NCI-H510A (cell line): ENCODE results near the gene B3GNT2.
"Not testable (repeated sequence)": the region's sequence is repeated elsewhere in the genome, so short reads cannot be mapped to it uniquely, and the experiment has no call there.

Experiments
- DNase-seq: peaks from one replicate; lab custom pipeline; 2025; lab: John Stamatoyannopoulos, UW

Gene B3GNT2, protein sequence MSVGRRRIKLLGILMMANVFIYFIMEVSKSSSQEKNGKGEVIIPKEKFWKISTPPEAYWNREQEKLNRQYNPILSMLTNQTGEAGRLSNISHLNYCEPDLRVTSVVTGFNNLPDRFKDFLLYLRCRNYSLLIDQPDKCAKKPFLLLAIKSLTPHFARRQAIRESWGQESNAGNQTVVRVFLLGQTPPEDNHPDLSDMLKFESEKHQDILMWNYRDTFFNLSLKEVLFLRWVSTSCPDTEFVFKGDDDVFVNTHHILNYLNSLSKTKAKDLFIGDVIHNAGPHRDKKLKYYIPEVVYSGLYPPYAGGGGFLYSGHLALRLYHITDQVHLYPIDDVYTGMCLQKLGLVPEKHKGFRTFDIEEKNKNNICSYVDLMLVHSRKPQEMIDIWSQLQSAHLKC

DNA sequence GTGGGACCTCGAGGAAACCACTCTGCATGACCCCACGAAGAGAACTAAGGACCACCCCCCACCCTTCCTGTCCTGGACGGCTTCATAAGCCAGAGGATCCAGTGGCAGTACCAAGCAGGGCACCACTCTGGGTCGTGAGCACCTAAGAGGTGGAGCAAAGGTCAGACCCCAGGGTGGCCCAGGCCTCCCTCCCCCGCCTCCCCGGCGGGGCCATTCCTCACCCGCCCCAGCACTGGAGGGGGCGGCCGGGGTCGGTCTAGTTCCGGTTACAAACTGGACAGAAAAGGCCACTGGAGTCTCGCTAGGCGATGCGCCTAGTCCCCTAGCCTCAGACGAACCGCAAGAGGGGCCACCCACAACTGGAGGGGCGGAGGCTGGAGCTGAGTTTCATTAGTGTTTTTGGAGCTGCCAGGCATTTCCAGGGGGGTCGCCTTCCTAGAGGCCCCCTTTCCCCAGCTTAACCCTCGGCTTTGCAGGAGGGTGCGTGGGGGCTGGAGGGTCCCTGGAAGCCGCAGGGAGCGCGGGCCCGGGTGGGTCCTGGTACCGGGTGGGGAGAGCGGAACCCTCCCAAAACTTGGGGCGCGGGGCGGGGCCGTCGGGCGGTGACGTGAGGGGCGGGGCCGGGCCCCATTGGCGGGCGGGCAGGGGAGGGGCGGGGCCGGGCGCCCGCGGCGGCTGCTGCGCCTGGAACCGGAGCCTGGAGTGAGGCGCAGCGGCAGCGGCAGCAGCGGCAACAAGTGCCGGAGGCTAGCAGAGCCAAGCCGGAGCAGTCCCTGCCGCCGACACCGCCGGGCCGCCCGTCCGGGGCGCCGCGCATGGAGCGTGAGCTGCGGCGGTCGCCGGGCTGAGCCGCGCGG lies at the start of gene B3GNT2:
Gene B3GNT2 (plus strand): TSS at position 695 of the 857 bp plus-strand sequence. CDS start 26,106 bp downstream, outside the sequence.
- peak; percentile 72 for DNase-seq

DNA sequence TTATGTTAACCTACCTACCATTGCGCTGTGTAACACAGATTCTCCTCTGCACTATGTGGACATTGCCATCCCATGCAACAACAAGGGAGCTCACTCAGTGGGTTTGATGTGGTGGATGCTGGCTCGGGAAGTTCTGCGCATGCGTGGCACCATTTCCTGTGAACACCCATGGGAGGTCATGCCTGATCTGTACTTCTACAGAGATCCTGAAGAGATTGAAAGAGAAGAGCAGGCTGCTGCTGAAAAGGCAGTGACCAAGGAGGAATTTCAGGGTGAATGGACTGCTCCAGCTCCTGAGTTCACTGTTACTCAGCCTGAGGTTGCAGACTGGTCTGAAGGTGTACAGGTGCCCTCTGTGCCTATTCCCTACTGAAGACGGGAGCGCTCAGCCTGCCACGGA lies 49.1 kb upstream of the B3GNT2 start:
- not testable (repeated sequence) for DNase-seq

DNA sequence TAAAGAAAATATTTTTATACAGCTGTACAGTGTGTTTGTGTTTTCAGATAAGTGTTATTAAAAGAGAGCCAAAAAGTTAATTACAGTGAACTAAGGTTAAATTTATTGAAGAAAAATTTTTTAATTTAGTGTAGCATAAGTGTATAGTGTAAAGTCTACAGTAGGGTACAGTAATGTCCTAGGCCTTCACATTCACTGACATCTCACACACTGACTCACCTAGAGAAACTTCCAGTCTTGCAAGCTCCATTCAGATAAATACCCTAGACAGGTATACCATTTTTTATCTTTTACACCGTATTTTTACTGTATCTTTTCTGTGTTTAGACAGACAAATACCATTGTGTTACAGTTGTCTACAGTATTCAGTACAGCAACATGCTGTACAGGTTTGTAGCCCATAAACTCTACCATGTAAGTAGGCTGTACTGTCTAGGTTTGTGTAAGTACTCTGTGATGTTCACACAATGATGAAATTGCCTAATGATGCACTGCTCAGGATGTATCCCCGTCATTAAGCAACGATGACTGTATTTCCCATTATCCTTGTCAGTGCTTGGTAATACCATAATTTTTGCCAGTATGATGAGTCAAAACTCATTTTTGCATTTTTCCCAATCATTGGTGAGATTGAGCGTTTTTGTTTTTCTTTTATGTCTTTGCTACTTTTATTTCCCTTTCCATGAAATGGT lies 48.2 kb upstream of the B3GNT2 start:
- no peak for DNase-seq

DNA sequence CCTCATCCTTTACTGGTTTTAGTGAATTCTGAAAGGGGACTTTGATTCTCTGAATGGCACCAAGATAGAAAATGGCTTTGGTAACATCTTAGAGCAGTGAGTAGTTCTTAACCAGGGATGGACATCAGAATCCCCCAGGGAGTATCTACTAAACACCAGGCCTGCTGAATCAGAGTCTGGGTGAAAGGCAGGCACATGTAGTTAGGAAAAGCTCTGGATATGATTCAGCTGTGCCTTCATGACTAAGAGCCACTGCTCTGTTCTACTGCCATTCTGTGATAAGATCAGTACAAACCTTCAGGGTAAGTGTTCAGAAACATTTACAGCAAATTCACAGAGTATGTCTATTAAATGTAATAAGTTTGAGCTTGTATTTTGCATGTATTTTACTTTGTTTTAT lies 46.2 kb upstream of the B3GNT2 start:
- DNase-seq = no peak

DNA sequence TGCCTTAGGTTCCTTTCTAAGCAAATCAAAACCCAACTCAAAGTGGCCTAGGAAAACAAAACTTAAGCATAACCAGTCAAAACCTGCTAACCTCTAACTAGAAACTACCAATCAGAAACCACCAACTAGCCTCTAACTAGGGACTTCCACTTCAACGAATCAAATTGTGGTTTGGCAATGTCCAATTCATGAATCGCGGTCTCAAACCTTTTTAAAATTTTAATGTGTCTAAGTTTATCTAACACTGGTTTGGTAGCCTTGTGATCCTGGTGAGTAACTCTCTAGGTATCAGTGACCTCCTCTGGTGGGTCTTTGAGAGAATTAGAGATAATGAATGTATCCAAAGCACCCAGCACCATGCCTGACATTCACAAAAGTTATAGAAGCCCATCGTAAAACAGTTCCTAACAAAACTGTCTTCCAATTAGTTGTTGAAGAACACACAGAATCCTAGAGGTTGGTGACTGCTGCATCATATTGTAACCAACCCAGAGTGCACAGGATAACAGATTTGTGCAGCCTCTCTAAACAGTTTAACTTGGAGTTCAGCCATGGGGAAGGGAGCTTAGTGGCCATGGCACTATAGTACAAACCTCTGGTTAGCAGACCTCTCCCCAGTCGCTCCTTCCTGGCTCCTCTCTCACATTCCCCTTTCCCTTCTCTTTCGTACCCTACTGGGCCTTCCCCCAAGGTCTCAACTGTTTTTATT lies 45.2 kb upstream of the B3GNT2 start:
- DNase-seq = no peak

DNA sequence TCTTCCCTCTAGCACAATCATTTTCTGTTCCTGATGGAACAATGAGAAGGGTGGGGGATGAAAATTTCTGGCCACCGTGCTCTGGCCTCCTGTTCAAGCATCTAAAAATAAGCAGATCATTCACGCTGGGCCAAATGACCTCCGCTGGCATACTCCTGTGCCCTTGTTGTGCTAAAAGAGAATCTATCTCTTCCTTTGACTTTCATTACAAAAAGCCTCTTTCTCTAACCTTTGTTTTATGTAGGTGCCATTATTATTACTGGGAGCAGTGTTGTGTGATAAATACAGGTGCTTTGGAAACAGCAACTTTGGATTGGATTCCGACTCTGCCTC lies 44.6 kb upstream of the B3GNT2 start:
- no peak for DNase-seq

DNA sequence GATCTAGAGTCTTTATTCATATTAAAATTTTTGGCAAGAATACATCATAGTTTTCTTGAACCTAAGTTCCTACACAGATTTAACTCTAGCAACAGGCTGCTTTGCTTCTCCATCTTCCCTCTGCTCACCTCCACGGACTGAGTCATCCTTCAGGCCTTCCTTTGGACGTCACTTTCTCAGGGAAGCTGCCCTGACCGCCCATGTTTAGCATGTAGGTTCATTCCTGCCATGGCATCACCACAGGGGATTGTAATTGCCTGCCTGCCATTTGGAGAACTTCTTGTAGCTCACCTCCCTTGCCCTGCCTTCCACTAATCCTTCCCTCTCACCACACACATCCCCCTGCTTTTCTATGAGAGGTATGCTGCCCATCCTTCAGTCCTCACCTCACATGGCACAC lies 43.9 kb upstream of the B3GNT2 start:
- no peak for DNase-seq

DNA sequence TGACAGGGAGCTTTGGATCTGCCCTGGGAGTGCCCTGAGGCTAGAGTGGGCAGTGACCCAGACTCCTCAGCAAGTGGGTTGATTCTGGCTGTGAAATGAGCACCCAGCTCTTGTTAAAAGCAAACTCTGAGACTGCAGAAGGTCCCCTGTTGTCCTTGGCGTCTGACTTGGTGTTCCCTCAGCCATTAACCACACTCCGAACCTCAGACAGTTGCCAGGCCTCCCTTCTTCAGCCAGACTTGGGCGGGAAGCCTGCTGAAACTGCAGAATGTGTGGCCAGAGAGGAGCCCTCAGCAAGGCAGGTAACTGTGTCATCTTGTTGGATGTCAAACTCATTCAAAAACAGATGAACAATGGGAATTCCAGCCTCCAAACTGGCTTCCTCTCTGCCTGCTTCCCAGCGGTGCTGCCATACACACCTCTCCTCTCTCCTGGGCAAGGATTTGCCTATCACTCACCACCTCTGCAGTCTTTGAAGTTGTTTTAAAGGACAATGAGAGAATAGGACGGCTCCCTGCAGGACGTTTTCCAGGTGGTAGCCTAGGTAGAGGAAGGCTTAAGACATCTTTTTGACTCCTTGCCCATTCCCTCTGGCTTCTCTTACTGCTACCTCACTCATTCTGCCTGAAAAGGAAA lies 38.9 kb upstream of the B3GNT2 start:
- DNase-seq = no peak

DNA sequence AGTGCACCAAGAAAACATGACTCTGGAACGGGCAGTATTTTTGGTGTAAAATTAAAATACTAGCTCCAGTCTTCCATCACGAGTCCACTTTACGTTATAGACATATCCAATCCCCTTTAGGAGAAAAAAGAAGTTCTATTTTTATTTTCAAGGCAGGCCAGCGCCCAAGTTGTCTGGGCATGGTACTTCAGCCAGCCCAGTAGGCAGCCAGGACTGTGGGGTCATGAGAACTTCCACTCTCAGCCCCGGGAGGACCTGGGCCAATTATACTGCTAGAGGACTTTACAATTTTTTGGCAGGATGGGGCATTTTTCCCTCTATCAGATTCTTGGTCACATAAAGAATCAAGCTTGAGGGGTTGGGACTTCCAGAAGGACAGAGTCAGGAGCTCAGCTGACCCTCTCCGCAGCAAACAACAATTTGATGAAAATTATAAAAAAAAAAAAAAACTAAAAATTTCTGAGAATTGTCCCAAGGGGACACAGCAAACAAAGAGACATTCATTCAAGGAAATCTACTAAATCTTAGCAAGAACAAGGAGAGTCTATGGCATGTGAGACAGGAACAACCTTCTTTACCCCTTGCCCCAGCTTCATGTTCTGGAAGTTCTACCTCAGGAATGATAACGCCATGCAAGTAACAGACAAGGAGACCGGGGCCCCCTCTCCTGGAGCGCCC lies 37.3 kb upstream of the B3GNT2 start:
- no peak for DNase-seq

DNA sequence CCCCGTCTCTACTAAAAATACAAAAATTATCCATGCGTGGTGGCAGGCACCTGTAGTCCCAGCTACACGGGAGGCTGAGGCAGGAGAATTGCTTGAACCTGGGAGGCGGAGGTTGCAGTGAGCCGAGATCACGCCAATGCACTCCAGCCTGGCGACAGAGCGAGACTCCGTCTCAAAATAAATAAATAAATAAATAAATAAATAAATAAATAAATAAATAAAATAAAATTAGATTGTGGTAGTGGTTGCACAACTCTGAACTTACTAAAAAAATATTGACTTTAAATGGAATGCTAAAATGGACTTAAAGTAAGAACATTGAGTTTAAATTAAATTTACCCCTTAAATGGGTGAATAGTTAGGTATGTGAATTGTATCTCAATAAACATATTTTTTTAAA lies 35.2 kb upstream of the B3GNT2 start:
- not testable (repeated sequence) for DNase-seq

DNA sequence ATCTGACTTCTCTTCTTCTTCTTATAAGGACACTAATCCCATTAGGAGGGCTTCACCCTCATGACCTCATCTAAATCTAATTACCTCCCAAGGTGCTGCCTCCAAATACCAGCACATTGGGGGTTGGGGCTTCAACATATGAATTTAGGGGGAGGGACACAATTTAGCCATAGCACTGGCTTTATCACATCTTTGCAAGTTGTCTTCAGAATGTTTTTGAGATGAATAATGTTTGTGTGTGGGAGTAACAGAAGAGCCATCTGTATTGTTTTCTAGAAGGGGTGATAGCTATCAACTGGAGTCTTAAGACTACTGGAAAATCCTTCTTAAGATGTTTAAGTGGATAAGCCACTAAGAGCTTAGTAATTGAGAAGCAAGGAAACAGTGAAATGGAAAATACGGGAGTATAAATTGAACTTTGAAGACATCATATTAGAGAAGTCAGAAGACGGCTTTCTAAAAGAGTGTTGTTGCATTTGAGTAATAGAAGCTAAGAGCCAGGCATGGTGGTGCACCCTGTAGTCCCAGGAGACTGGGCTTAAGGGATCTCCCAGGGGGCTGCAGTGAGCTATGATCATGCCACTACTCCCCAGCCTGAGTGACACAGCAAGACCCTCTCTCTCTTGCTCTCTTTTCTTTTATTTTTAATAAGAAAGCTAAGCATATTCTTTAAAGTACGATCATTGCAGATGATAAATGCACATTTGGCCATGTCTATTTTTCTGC lies 32.6 kb upstream of the B3GNT2 start:
- DNase-seq = no peak

DNA sequence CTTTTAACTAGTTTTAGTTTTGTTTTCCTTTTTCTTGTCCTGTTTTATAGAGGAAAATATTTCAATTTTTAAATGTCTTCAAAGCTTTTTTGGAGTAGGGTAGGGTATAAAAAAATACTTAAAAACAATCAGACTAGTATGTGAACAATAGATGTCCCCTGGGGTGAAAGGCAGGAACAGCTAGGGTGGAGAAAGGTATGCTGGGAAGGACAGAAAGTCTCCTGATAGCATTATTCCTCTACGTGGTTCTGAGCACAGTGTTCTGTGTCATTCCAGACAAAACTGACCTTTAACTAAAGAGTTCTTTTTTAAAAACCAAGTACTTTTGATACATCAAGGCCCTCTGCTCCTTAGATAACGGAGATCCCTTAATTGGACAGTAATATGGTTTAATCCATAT lies 32.1 kb upstream of the B3GNT2 start:
- DNase-seq = no peak

DNA sequence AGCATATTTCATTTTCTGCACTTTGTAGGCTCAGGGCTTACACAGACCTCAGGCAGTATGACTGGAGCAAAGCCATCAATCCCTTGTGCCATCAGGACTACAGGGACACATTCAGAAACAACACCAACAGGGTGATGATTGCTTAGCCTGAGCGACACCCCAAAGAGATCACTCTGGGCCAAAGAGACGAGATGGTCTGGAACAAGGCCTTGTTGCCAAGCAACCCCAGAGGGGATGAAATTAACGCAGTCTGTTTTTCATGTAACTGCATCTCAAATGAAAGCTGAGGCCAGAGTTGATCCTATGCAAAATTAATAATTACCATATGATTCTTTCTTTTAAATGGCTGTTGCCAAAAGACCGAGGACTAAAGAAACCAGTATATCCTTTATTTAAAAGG lies 20.2 kb upstream of the B3GNT2 start:
- DNase-seq = no peak

DNA sequence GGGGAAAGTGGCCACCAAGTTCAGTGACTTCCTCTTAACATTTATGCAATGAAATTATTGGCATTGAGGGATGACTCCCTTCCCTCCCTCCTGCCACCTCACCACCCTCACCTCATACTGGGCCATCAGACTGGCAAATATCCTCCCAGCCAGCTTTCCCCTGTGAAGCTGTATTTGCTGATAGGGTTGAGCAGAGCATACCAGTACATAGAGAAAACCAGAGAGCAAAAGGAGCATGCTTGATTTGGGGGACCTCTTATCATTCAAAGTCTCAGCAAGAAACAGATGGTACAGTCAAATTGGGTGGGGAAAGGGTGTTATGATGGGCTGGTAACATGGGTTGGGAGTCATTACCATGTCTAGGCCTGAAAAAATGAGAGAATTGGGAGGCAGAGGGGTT lies 19.1 kb upstream of the B3GNT2 start:
- DNase-seq = no peak

DNA sequence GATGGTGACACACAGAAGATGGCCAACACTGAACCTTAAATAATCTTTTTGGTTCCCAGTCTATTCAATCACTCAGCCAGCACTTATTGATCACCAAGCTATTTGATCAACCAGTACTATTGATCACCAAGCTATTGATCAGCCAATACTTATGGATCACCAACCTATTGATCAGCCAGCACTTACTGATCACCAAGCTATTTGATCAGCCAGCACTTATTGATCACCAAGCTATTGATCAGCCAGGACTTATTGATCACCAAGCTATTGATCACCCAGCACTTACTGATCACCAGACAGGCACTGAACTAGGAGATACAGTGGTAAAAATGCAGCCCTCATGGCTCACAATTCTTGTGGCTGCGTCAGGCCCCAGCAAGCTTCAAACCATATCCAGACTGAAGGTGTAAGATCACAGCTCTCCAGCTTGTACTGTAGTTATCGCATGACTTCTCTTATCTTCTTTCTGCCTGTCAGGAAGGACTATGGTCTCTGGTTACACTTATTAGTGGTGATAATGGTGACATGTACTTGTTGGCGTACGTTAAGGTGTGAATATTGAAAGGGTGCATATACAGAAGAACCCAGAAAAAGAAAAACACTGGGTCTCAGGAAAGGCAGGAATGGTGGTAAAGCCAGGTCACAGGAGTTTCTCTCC lies 18.4 kb upstream of the B3GNT2 start:
- no peak for DNase-seq

DNA sequence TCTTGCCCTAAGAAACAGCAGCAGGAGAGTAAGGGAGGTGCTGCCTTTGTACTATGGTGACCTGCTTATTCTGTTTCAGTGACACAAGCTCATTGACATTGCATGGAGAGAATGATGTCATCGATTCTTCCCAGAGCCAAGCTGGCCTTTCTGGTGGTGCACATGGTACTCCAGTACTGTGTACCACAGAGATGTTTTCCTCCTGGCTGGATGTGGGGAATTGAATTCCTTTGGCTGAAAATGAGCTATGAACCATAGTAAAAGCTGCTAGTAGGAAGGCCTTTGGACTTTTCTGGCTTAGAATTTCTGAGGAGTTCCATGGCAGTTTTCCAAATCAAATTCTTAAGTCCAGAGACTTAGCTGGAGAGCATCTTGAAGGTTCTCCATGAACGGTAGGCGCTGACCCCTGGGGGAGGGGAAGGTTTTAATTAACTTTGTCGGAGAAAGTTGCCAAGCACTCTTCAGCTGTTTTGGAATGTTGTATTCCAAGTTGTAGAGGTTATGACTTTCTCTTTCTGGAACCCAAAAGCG lies 17.1 kb upstream of the B3GNT2 start:
- no peak for DNase-seq

DNA sequence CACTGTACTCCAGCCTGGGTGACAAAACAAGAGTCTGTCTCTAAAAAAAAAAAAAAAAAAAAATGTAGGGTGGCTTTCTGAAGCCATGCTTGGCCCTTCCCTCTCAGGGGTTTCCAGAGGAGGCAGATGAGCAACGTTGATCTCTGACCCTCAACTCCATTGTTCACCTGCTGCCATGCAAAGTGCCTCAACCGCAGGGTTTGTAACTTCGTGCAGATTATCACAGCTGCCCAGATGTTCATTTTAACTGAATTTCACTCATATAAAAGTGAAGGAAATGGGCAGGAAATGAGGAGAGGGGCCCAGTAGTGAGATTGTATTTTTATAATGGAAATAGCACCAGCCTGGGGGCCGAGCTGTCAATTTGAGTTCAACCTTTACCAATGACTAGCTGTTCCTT lies 14.9 kb upstream of the B3GNT2 start:
- DNase-seq = no peak

DNA sequence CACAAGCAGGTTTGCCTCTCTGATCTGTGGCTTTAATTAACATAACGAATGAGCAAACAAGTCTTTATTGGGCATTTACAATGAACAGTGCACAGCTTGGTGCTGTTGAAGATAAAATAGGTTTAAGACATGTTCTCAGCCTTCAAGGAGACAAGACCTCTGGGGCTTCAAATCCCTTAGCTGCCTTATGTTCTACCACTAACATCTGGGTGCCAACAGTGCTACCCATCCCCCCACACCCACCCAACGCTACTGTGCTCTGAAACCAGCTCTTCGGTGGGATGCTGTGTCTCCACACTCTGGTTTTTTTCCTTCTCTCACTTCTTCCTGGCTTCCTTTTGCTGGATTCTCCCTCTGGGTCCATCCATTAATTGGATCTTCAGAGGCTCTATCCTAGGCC lies 14.1 kb upstream of the B3GNT2 start:
- DNase-seq = no peak

DNA sequence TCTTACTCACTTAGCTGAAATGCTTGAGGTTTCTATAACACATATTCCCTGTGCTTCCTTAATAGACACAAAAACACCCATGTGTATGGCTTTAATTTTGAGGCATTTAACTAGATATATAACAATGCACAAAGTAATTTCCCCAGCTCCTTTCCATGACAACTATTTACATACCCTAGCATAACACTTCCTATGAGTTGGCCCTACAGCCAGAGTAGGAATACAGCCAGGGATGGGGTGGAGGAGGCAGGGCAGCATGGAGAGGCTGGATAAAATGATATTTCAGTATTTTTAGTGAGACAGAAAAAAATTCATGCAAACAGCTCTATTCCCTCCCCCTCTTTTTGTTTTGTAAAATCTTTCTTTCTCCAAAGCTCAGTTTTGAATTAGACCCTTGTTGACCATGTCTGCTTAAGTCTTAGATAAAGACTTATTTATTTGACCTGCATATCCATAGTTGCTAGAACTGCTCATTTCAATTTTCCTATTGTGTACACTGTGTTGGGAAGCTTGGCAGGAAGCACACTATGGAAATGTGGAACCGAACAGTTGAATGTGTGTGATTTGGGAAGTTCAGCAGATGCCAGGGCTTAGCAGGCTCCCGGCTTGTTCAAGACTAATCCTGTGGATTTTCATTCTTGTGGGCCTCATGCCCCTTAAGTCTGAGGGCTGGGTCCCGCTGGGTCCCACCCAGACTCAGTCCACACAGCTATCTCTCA lies 11.2 kb upstream of the B3GNT2 start:
- no peak for DNase-seq
